Kidney (tissue), 14 donors: ENCODE data around the gene TGFBR3. TPM values are rescaled to one million over a fixed set of nuclear protein-coding genes. Genes with fewer than 3 reads are reported as not detected.
A peak's percentile ranks its signal among the peaks of the same experiment; 100 is the strongest.

Source experiments
- DNase-seq, 5 donors: peaks; one replicate each; pipeline ENCODE4 v3.0.0-alpha.2; 2013 to 2020
- FAIRE-seq: peaks from 2 replicates; lab custom pipeline; 2012; peaks lifted over from hg19 to GRCh38; lab: Jason Lieb, UNC
- H3K27ac ChIP-seq, 2 donors: one replicate each; pipeline ENCODE4 v1.7.0; 2013; ENCODE audit warnings: low read depth in 2 of 2, low read length in 2 of 2, inconsistent platforms in 1 of 2
- H3K27me3 ChIP-seq: one replicate; pipeline ENCODE4 v1.7.1; 2013; ENCODE audit warnings: low read length, inconsistent platforms; ENCODE audit not compliant: control insufficient read depth, insufficient read depth
- H3K36me3 ChIP-seq, 3 donors: one replicate each; pipeline versions ENCODE4 v1.7.0 to v1.7.1; 2013; ENCODE audit warnings: low read length in 3 of 3, control low read depth in 1 of 3, inconsistent platforms in 1 of 3; ENCODE audit not compliant: insufficient read depth in 3 of 3, control insufficient read depth in 2 of 3
- H3K4me1 ChIP-seq, 3 donors: one replicate each; pipeline versions ENCODE4 v1.7.0 to v1.7.1; 2013; ENCODE audit warnings: low read length in 3 of 3, inconsistent platforms in 1 of 3, low read depth in 1 of 3; ENCODE audit not compliant: control insufficient read depth in 2 of 3, insufficient read depth in 2 of 3
- H3K4me3 ChIP-seq, 3 donors: one replicate each; pipeline versions ENCODE4 v1.7.0 to v1.8.1; 2013; ENCODE audit warnings: low read length in 3 of 3, control low read depth in 1 of 3, inconsistent platforms in 1 of 3
- H3K9ac ChIP-seq, 3 donors: one replicate each; pipeline versions ENCODE4 v1.7.0 to v1.7.1; 2013; ENCODE audit warnings: low read length in 3 of 3, control low read depth in 1 of 3, inconsistent platforms in 1 of 3
- H3K9me3 ChIP-seq, 3 donors: one replicate each; pipeline versions ENCODE4 v1.7.0 to v1.7.1; 2013; ENCODE audit warnings: low read length in 3 of 3, control low read depth in 1 of 3, inconsistent platforms in 1 of 3; ENCODE audit not compliant: control insufficient read depth in 2 of 3, insufficient read depth in 1 of 3
- CTCF ChIP-seq: IDR thresholded peaks from 3 replicates; pipeline ENCODE4 v1.5.1; 2012; ENCODE audit warnings: mild to moderate bottlenecking, moderate library complexity, borderline replicate concordance; ENCODE audit not compliant: insufficient read depth; ENCODE audit errors: extremely low read depth
- intact Hi-C: fragments of 100-400 bp; cut with DNase I; formaldehyde crosslinking; loops from one replicate; pipeline ENCODE4 v1.11.1; 2022
- polyA plus RNA-seq: library from polyadenylated mRNA; stranded (reverse); fragments of 350-450 nt; fragmentation: Illumina TruSeq; extraction: RNeasy Lipid Tissue Mini Kit (QIAGEN cat#74804); gene quantifications from one replicate; pipeline ENCODE4 v1.2.3, GENCODE V29; 2014; ENCODE audit warnings: low read depth, low replicate concordance; ENCODE audit not compliant: insufficient read depth
- total RNA-seq: library from RNA; stranded (reverse); fragmentation: NEBNext Ultra II Directional; extraction: Animal tissue kit (Norgen Biotek cat#: 25700); gene quantifications from one replicate; pipeline ENCODE4 v1.2.1, GENCODE V29; 2021
- donor health status: control.
- donor health status: control.
- donor health status: control.
- donor health status: control.
- donor health status: control.
- donor health status: DM: yes; HTN: yes; CAD: no.
- donor health status: Normal renal cell carcinoma (clear cell type).

Gene TGFBR3
- total and polyA plus RNA-seq, 2 donors from 2014 or later, result 15.8 to 57.9 TPM

- Histone ChIP-seq H3K36me3 (peaks cover 4 to 51% (median 26%) of the 10 kb centered on the region in 3 donors), H3K27ac (peak overlapping the region in 1 of 2 donors; percentile 32)
- intact Hi-C loops, result no loop called here
Observed at GRCh38 chr1:91711504-91712247, 174.3 kb downstream of the TGFBR3 start.

GRCh38 chr1:91710261-91710660, 175.7 kb downstream of the TGFBR3 start:
- DNase-seq (no peak), FAIRE-seq (no peak)
- peaks cover 4 to 39% (median 23%) of the 10 kb centered on the region in 3 donors for H3K36me3 ChIP-seq
- no peak overlapping the region for H3K9ac ChIP-seq
- no peak for TF ChIP-seq CTCF
- intact Hi-C loops, result no loop called here
- H3K4me1 ChIP-seq, result peaks cover 2 to 4% (median 3%) of the 10 kb centered on the region in 3 donors
- H3K4me3 ChIP-seq, result no peak overlapping the region
- H3K27ac ChIP-seq, result no peak overlapping the region
- no peaks in the 10 kb centered on the region for H3K27me3 ChIP-seq
- H3K9me3 ChIP-seq, result no peaks in the 10 kb centered on the region

More at GRCh38 chr1:91711504-91712247, 174.3 kb downstream of the TGFBR3 start:
- peaks cover 2 to 4% (median 3%) of the 10 kb centered on the region in 3 donors for H3K4me1 ChIP-seq
- no peaks in the 10 kb centered on the region for H3K9me3 ChIP-seq
- no peak for FAIRE-seq
- no peak for DNase-seq
- H3K9ac ChIP-seq, result no peak overlapping the region
- no peaks in the 10 kb centered on the region for H3K27me3 ChIP-seq
- TF ChIP-seq CTCF, result no peak
- H3K4me3 ChIP-seq, result no peak overlapping the region

- H3K36me3 ChIP-seq, result peaks cover 4 to 30% (median 20%) of the 10 kb centered on the region in 3 donors
- no peak for FAIRE-seq
Observed at GRCh38 chr1:91708691-91709090, 177.3 kb downstream of the TGFBR3 start.

More at GRCh38 chr1:91708691-91709090, 177.3 kb downstream of the TGFBR3 start:
- Histone ChIP-seq H3K27me3 (no peaks in the 10 kb centered on the region), H3K4me1 (peaks cover 2 to 4% (median 3%) of the 10 kb centered on the region in 3 donors), H3K9ac (no peak overlapping the region), H3K4me3 (no peak overlapping the region), H3K9me3 (no peaks in the 10 kb centered on the region), H3K27ac (no peak overlapping the region)
- no peak for DNase-seq
- intact Hi-C loops, result no loop called here
- no peak for TF ChIP-seq CTCF
